ENCODE results near the gene DPYSL4.

GRCh38 chr10:132170561-132171361, 16.0 kb upstream of the DPYSL4 start:
- TF ChIP-seq POLR2A (IDR thresholded peaks at IDR 0.05): no peak
- TF ChIP-seq CTCF (IDR thresholded peaks at IDR 0.05): no peak
